Skeletal muscle satellite cell (primary cell): Measurements from ENCODE around the gene TRPM2.
A peak's percentile ranks its signal among the peaks of the same experiment; 100 is the strongest.

ENCODE experiments used
- H3K27me3 ChIP-seq: 2 replicates; pipeline ENCODE4 v1.7.0; 2013; ENCODE audit warnings: low read length; ENCODE audit not compliant: control insufficient read depth, insufficient read depth
- H3K36me3 ChIP-seq: 2 replicates; pipeline ENCODE4 v1.7.0; 2013; ENCODE audit warnings: mild to moderate bottlenecking, control low read depth, low read length; ENCODE audit not compliant: insufficient read depth
- H3K4me1 ChIP-seq: 2 replicates; pipeline ENCODE4 v1.7.0; 2013; ENCODE audit warnings: low read length; ENCODE audit not compliant: control insufficient read depth, insufficient read depth
- H3K4me2 ChIP-seq: 2 replicates; pipeline ENCODE4 v1.7.0; 2013; ENCODE audit warnings: mild to moderate bottlenecking, low read length
- H3K4me3 ChIP-seq: 2 replicates; pipeline ENCODE4 v1.7.0; 2013; ENCODE audit warnings: low read length
- H3K9ac ChIP-seq: 2 replicates; pipeline ENCODE4 v1.7.0; 2013; ENCODE audit warnings: mild to moderate bottlenecking, low read depth, low read length, moderate library complexity
- H3K9me3 ChIP-seq: replicated peaks from 2 replicates; pipeline ENCODE4 v1.7.0; 2013; ENCODE audit warnings: mild to moderate bottlenecking, control low read depth, low read length

Gene TRPM2

GRCh38 chr21:44437371-44437695, 83.9 kb downstream of the TRPM2 start:
- Histone ChIP-seq H3K9me3 (no peaks in the 10 kb centered on the region), H3K9ac (no peak overlapping the region)

DNA sequence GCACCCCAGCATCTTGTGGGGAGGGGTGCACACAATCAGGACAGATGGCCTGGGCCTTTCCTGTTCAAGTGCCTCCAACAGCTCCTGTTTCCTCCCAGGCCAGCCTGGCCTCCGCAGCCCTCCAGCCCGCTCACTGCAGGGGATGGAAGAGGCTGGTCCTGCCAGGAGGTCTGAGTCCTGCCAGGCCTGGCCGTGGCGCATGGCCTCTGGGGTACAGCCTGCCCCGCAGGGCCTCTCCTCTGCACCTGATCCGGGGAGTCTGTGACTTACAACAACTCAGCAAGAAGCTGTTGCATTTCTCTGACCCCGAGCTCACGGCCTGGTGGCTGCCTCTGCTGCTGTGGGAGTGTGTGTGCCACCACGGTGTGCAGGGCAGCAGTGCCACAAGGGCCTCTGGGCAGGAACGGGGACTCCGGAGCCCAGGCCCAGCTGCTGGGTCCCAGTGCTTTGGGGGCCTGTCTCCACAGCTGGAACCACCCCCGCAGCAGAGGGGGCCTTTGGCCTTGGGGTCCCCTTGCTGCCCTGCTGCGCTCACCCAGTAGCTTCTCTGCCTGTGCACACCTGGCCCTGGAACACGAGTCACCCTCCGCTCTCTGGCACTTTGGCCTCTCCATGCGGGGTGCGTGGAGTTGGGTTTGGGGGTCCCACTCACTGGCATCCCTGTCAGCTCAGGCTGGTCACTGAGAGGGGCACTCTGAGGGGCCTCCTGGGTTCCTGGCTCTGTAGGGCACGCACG, 84.4 kb downstream of the TRPM2 start:
- Histone ChIP-seq H3K9ac (no peak overlapping the region), H3K27me3 (peaks cover 16% of the 10 kb centered on the region), H3K36me3 (no peaks in the 10 kb centered on the region)

More at GRCh38 chr21:44437371-44437695, 83.9 kb downstream of the TRPM2 start:
- H3K36me3 ChIP-seq: no peaks in the 10 kb centered on the region
- peaks cover 16% of the 10 kb centered on the region for H3K27me3 ChIP-seq
- no peak overlapping the region for H3K4me3 ChIP-seq
- H3K4me2 ChIP-seq: no peak overlapping the region
- no peaks in the 10 kb centered on the region for H3K4me1 ChIP-seq

GRCh38 chr21:44438531-44439210, 85.2 kb downstream of the TRPM2 start:
- Histone ChIP-seq H3K9me3 (no peaks in the 10 kb centered on the region), H3K36me3 (no peaks in the 10 kb centered on the region), H3K4me1 (no peaks in the 10 kb centered on the region), H3K9ac (no peak overlapping the region), H3K27me3 (peaks cover 16% of the 10 kb centered on the region), H3K4me3 (no peak overlapping the region), H3K4me2 (peak overlapping the region; percentile 15)

More for the DNA sequence above, 84.4 kb downstream of the TRPM2 start:
- Histone ChIP-seq H3K4me3 (no peak overlapping the region), H3K4me1 (no peaks in the 10 kb centered on the region), H3K9me3 (no peaks in the 10 kb centered on the region), H3K4me2 (no peak overlapping the region)

- peaks cover 16% of the 10 kb centered on the region for H3K27me3 ChIP-seq
- no peaks in the 10 kb centered on the region for H3K36me3 ChIP-seq
- no peaks in the 10 kb centered on the region for H3K4me1 ChIP-seq
- H3K4me3 ChIP-seq: no peak overlapping the region
- H3K4me2 ChIP-seq: no peak overlapping the region
- H3K9me3 ChIP-seq: no peaks in the 10 kb centered on the region
- no peak overlapping the region for H3K9ac ChIP-seq
Measured at GRCh38 chr21:44439211-44439600, 85.8 kb downstream of the TRPM2 start.

DNA sequence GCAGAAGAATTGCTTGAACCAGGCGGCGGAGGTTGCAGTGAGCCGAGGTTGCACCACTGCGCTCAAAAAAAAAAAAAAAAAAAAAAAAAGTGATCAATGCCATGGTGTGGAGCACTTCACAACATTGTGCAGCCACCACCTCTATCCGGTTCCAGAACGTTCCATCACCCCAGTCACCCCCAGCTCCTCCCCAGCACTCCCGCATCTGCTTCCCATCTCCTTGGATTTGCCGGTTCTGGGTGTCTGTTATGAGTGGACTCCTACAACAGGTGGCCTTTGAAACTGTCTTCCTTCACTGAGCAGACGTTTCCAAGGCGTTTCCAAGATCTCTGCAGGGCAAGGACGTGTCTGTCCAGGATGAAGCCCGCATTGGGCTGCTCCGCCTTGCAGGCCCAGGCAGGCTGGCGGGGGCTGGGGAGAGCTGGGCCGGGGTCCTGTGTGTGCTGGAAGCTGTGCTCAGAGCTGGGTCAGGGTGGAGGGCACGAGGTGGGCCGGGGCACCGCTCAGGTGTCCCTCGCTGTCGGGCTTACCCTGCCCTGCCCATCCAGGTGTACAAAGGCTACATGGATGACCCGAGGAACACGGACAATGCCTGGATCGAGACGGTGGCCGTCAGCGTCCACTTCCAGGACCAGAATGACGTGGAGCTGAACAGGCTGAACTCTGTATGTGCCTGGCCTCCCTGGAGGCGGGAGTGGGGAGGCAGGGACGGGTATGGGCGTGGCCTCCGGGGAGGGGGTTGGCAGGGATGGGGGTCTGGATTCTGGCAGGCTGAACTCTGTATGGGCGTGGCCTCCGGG, 87.0 kb downstream of the TRPM2 start:
- Histone ChIP-seq H3K4me3 (no peak overlapping the region), H3K27me3 (peaks cover 16% of the 10 kb centered on the region), H3K36me3 (no peaks in the 10 kb centered on the region), H3K9ac (no peak overlapping the region), H3K9me3 (no peaks in the 10 kb centered on the region), H3K4me1 (no peaks in the 10 kb centered on the region), H3K4me2 (no peak overlapping the region)

GRCh38 chr21:44441041-44441400, 87.6 kb downstream of the TRPM2 start:
- H3K4me1 ChIP-seq: no peaks in the 10 kb centered on the region
- H3K9ac ChIP-seq: no peak overlapping the region
- H3K36me3 ChIP-seq: no peaks in the 10 kb centered on the region
- no peak overlapping the region for H3K4me3 ChIP-seq
- no peak overlapping the region for H3K4me2 ChIP-seq
- H3K9me3 ChIP-seq: no peaks in the 10 kb centered on the region
- H3K27me3 ChIP-seq: peaks cover 16% of the 10 kb centered on the region

DNA sequence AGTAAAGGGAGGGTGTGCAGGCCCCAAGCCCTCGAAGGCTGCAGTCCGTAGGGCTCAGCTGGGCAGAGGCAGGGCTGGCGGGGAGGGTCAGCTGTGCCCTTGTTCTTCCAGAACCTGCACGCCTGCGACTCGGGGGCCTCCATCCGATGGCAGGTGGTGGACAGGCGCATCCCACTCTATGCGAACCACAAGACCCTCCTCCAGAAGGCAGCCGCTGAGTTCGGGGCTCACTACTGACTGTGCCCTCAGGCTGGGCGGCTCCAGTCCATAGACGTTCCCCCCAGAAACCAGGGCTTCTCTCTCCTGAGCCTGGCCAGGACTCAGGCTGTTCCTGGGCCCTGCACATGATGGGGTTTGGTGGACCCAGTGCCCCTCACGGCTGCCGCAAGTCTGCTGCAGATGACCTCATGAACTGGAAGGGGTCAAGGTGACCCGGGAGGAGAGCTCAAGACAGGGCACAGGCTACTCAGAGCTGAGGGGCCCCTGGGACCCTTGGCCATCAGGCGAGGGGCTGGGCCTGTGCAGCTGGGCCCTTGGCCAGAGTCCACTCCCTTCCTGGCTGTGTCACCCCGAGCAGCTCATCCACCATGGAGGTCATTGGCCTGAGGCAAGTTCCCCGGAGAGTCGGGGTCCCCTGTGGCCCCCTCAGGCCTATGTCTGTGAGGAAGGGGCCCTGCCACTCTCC, 88.3 kb downstream of the TRPM2 start:
- Histone ChIP-seq H3K36me3 (no peaks in the 10 kb centered on the region), H3K4me3 (no peak overlapping the region), H3K27me3 (peaks cover 16% of the 10 kb centered on the region), H3K9ac (no peak overlapping the region), H3K4me2 (no peak overlapping the region), H3K4me1 (no peaks in the 10 kb centered on the region), H3K9me3 (no peaks in the 10 kb centered on the region)

GRCh38 chr21:44442266-44443125, 89.1 kb downstream of the TRPM2 start:
- Histone ChIP-seq H3K27me3 (peaks cover 21% of the 10 kb centered on the region), H3K9ac (no peak overlapping the region), H3K4me2 (no peak overlapping the region), H3K4me3 (no peak overlapping the region), H3K4me1 (no peaks in the 10 kb centered on the region), H3K9me3 (no peaks in the 10 kb centered on the region), H3K36me3 (no peaks in the 10 kb centered on the region)

GRCh38 chr21:44443291-44443890, 90.0 kb downstream of the TRPM2 start:
- H3K9me3 ChIP-seq: no peaks in the 10 kb centered on the region
- H3K4me1 ChIP-seq: no peaks in the 10 kb centered on the region
- H3K4me2 ChIP-seq: no peak overlapping the region
- H3K4me3 ChIP-seq: no peak overlapping the region
- H3K27me3 ChIP-seq: peaks cover 17% of the 10 kb centered on the region
- no peaks in the 10 kb centered on the region for H3K36me3 ChIP-seq
- no peak overlapping the region for H3K9ac ChIP-seq

GRCh38 chr21:44443891-44444285, 90.5 kb downstream of the TRPM2 start:
- Histone ChIP-seq H3K9ac (no peak overlapping the region), H3K36me3 (no peaks in the 10 kb centered on the region), H3K27me3 (peaks cover 17% of the 10 kb centered on the region), H3K4me1 (no peaks in the 10 kb centered on the region), H3K4me3 (no peak overlapping the region), H3K9me3 (no peaks in the 10 kb centered on the region), H3K4me2 (no peak overlapping the region)
